DOHH2 (cell line): ENCODE measurements around the gene CFAP300.

Source experiments
- CTCF ChIP-seq: fragments of 200-600 bp; sonication (generic); IDR thresholded peaks from one replicate; pipeline ENCODE4 v1.5.1; 2014; ENCODE audit warnings: antibody characterized with exemption, mild to moderate bottlenecking, low read depth, low read length; ENCODE audit not compliant: poor library complexity, severe bottlenecking
- EZH2phosphoT487 ChIP-seq: fragments of 200-600 bp; sonication (generic); IDR thresholded peaks from 2 replicates; pipeline ENCODE4 v1.6.1; 2017; ENCODE audit warnings: borderline replicate concordance, mild to moderate bottlenecking, antibody characterized with exemption, low read length, moderate library complexity, mixed read lengths

- TF ChIP-seq CTCF = no peak
- no peak for TF ChIP-seq EZH2phosphoT487
These were observed 21.0 kb upstream of the CFAP300 start for GRCh38 chr11:102026217-102026616.
